Measurements from ENCODE around the gene EPHA8.

GRCh38 chr1:22606161-22606560, 42.9 kb downstream of the EPHA8 start:
- TF ChIP-seq CTCF (conservative IDR thresholded peaks at IDR 0.05; ENCODE audit: low read depth, low read length) (no peak), EZH2 (IDR thresholded peaks at IDR 0.05; ENCODE audit: low read length, unreplicated experiment) (no peak)

All from PC-3 (cell line).